ENCODE data around the gene MAN2B1.
"Not testable (repeated sequence)": the region's sequence is repeated elsewhere in the genome, so short reads cannot be mapped to it uniquely, and the experiment has no call there.

MAN2B1 gene

DNA sequence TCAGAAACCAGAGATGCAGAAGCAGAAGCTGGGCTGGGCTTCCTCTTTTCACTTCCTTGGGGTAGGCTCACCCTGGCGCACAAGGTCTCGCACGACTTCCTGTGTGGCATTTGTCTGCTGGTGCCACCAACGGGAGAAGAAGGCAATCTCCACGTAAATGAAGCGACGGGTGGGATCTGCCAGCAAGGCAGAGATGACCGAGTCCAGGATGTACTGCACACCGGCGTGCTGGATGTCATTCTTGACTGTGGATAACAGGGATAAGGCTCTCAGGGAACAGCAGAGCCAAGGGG, 1.3 kb downstream of the MAN2B1 start:
- in situ Hi-C loops (cut with MboI; ENCODE audit: low sequenced_read_pairs), result loop anchor here (25.0 kb wide), 1 partner anchor 1078 kb away; the partner anchor contains the start of genes ACP5 and ZNF627

- in situ Hi-C loops (cut with MboI; ENCODE audit: low sequenced_read_pairs), result loop anchor here (25.0 kb wide), 1 partner anchor 1077 kb away; the partner anchor contains the start of genes ACP5 and ZNF627
Measured at GRCh38 chr19:12664406-12665280, 1.9 kb downstream of the MAN2B1 start.

DNA sequence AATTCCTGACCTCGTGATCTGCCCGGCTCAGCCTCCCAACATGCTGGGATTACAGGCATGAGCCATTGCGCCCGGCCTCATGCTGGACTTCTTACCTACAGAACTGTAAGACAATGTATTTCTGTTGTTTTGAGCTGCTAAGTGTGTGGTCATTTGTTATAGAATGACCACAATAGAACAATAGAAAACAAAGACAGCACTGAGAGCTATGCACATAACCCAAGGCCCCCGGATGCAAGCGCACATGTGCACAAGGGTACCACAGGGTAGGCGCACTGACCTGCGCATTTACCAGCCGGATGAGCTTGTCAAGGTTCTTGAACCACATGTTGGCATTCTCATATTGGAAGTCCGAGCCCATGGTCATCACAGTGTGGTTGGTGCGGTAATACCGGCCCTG, 5.6 kb downstream of the MAN2B1 start:
- in situ Hi-C loops (cut with MboI; ENCODE audit: low sequenced_read_pairs), result loop anchor here (25.0 kb wide), 1 partner anchor 1074 kb away; the partner anchor contains the start of genes ACP5 and ZNF627

DNA sequence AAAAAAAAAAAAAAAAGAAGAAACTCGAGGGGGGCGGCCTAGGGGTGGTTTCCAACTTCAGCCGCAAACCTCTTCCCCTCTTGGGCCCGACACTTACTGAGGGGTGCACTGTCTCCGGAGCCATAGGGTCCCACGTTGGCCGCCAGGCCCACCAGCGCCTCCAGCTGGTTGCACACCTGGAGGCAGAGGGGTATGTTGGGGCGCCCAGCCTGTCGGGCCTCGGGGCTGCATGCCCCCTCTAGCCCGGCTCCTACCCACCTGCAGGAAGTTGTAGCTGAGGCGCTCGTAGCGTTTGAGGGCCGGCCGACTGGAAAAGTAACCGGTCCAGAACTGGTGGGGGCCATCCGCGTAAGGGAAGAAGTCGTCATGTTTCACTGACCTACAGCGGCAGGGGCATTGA, 8.6 kb downstream of the MAN2B1 start:
- in situ Hi-C loops (cut with MboI; ENCODE audit: low sequenced_read_pairs), result loop anchor here (25.0 kb wide), 1 partner anchor 1071 kb away; the partner anchor contains the start of genes ACP5 and ZNF627

DNA sequence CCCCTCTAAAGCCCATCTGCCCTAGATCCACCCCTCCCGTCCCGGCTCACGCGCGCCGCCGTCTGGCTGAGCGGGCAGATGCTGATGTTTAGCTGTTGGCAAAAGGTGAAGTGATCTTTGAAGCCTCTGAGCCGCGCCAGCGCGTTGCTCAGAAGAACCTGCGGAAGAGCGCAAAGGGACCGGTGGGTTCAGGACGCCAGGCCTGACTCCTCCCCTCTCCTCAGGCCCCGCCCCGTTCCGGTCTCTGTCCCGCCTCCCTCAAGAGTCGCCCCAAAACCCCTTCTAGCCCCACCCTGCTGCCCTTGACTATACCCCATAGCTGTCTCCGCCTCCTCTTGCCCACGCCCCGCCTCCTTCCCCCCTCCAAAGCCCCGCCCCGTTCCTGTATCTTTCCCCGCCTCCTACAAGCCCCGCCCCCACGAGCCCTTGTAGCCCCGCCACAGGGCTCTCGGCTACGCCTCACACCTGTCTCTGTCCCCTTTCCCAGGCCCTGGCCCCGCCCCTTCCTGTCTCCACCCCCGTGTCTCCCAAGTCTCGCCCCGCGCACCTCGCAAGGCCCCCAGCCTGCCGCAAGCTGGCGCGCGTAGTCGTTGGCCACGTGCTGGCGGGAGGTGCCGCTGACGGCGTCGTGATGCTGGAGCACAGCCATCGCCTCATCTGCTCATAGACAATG, 9.5 kb downstream of the MAN2B1 start:
- in situ Hi-C loops (cut with MboI; ENCODE audit: low sequenced_read_pairs), result loop anchor here (25.0 kb wide), 1 partner anchor 1070 kb away; the partner anchor contains the start of genes ACP5 and ZNF627

DNA sequence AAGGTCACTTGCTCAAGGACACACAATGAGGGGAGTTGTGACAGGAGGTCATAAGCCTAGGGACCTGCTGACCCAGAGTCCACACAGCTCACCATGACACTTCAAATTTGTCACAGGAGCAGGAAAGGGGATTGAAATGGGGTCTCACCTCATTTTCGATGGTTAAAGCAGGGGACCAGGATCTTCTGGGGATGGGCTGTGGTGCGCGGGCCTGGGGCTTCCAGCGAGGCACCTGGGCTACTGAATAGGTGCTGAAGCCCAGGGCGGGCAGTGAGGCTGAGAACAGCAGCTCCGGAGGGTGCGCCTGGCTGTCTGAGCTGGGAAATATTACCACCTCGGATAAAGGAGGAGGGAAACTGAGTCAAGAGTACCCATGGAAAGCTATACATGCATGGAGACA, 11.0 kb downstream of the MAN2B1 start:
- in situ Hi-C loops (cut with MboI; ENCODE audit: low sequenced_read_pairs), result loop anchor here (25.0 kb wide), 1 partner anchor 1068 kb away; the partner anchor contains the start of genes ACP5 and ZNF627

GRCh38 chr19:12652219-12652618, 14.3 kb downstream of the MAN2B1 start:
- in situ Hi-C loops (cut with MboI; ENCODE audit: low sequenced_read_pairs), result loop anchor here (25.0 kb wide), 1 partner anchor 1065 kb away; the partner anchor contains the start of genes ACP5 and ZNF627

DNA sequence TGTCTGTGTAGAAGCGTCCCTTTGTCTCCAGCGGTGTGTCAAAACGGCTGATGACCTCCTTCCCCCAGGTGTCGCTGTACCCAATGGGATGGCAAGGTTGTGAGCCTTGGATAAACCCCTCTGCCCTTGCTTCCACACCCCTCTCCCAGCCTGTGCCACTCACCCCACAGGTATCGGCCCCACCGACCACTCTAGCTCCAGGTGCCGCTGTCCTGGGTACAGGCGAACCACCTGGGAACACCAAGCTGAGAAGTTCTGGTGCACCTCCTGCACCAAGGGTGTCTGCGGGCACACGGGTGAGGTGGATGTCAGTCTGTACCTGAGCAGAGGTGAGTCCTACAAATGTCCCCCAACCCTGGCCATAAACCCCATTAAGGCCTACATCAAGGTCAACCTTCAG, 16.6 kb downstream of the MAN2B1 start:
- in situ Hi-C loops (cut with MboI; ENCODE audit: low sequenced_read_pairs), result loop anchor here (25.0 kb wide), 1 partner anchor 1063 kb away; the partner anchor contains the start of genes ACP5 and ZNF627

DNA sequence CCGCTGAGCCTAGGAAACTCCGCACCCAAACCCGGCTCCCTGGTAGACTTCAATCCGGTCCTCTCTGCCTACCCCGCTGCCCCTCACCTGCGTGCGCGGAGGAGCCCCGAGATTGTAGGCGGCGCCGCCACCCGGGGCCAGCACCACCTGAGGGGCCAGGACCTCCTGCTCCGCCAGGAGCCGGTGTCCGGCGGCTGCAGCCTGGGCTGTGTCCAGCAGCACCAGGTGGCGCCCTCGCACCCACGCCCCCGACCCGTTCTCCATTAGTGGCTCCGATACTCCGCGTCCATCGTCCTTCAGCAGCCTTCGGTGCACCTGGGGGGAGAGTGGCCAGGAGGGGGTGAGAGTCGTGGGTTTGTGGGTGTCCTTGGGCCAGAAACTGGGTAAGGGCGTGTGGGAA, 18.5 kb downstream of the MAN2B1 start:
- in situ Hi-C loops (cut with MboI; ENCODE audit: low sequenced_read_pairs), result no loop called here

DNA sequence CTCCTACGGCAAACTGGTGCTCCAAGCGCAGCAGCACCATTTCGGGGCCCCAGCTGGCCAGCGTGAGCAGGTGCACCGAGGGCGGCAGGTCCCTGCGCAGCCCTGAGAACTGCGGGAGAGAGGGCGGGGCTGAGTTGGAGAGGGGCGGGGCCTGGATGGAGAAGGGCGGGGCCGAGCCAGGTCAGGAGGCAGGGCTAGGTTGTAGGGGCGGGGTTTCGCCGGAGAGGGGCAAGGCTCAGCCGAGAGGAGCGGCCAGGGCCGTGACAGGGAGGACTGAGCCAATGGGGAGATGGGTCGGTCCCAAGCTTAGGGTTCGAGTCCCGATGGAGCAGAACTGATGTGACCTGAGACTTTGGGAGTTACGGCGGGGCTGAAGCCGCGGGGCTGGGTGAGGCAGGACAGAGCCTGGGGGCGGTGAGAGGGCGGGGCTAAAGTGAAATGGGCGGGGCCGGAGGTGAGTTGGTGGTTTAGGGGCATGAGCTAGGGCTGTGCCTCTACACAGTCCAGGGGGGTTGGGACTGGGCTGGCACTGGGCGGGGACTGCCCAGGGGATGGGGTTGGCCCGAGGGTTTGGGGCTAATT, 19.0 kb downstream of the MAN2B1 start:
- in situ Hi-C loops (cut with MboI; ENCODE audit: low sequenced_read_pairs), result no loop called here

DNA sequence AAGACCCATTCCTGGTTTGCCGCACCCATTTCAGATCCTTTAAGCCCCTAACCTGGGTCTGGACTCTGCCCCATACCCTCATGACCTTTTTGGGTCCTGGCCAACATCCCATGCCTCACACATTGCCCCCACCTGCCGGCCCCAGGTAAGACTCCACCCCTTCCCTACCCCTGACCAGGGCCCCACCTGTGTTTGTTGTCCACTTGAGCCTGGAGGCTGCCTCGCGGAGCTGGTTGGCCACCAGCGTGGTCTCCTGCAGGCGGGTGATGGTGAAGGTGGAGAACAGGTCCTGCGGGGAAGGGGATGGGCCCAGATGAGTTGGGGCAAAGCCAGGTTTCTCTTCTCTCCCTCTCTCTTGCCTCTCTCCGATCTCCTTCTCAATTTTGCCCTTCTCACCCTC, 19.5 kb downstream of the MAN2B1 start:
- in situ Hi-C loops (cut with MboI; ENCODE audit: low sequenced_read_pairs), result no loop called here

DNA sequence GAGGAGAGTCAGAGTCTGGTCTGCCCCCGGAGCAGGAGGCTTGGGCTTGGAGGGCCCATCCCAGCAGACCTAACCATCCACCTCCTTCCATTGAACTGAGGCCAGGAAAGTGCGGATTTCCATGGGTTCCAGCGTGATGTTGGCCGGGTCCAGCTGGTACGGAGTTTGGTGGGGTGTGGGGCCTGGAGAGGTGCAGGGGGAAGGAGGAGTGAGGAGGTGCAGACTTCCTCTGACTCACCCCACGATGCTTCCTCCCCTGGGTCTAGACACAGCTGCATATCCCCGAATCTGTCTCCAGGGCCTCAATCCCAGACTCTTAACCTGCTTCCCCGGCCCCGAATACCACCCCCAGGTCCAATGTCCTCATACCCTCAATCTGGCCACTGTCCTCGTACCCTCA, 20.0 kb downstream of the MAN2B1 start:
- in situ Hi-C loops (cut with MboI; ENCODE audit: low sequenced_read_pairs), result no loop called here

GRCh38 chr19:12643716-12644115, 22.8 kb downstream of the MAN2B1 start:
- in situ Hi-C loops (cut with MboI; ENCODE audit: low sequenced_read_pairs), result not testable (repeated sequence)

DNA sequence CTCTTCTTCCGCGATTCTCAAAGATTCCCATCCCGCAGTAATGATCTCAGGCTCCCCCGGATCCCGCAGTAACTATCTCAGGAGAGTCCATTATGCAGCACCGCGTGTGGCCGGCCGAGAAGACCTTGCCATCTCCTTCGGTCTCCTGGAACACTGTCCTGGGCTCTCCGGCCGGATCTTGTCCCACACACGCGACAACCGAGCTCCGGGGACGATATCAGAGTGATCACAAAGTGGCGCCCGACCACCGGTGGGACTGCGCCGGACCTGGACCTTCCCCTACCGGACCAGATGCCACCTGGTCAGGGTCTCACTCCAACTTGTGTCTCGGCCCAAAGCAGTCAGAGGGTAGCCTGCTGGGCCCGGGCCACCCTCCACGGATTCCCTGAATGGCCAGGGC, 24.0 kb downstream of the MAN2B1 start:
- in situ Hi-C loops (cut with MboI; ENCODE audit: low sequenced_read_pairs), result no loop called here

DNA sequence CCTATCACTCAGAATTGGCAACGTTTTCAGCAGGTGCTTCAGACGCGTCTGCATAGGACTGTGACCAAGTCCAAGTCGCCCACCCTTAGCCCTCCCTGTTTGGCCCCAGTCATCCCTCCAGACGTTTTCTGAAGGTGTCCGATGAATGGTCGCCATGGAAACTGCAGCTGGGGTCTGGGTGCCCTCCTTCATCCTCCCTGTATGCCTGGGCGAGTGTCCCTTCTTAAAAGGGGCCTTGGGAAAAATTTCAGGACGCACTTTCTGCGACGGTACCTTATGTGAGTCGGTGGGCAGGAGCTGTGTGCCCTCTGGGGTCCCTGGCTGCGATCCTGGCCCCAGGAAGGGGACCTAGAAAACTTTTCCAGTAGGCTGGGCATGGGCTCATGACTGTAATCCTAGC, 25.1 kb downstream of the MAN2B1 start:
- in situ Hi-C loops (cut with MboI; ENCODE audit: low sequenced_read_pairs), result no loop called here

GRCh38 chr19:12639901-12640613, 26.5 kb downstream of the MAN2B1 start:
- in situ Hi-C loops (cut with MboI; ENCODE audit: low sequenced_read_pairs), result no loop called here

DNA sequence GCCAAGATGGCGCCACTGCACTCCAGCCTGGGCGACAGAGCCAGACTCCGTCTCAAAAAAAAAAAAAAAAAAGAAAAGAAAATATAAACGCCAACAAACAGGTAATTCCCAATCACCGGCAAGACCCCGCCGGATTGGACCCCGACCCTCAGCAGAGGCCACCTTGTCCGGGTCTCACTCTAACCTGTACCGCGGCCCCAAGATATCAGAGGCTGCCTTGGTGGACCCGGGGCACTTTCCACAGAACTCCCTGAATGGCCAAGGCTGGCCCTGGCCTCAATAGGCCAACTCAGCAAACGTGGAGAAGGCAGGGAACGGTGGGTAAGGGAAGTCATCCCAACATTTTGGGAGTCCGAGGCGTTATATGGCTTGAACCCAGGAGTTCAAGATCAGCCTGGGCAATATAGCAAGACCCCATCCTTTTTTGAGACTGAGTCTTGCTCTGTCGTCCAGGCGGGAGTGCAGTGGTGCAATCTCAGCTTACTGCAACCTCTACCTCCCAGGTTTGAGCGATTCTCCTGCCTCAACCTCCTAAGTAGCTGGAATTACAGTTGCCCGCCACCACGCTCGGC, 27.8 kb downstream of the MAN2B1 start:
- in situ Hi-C loops (cut with MboI; ENCODE audit: low sequenced_read_pairs), result no loop called here

DNA sequence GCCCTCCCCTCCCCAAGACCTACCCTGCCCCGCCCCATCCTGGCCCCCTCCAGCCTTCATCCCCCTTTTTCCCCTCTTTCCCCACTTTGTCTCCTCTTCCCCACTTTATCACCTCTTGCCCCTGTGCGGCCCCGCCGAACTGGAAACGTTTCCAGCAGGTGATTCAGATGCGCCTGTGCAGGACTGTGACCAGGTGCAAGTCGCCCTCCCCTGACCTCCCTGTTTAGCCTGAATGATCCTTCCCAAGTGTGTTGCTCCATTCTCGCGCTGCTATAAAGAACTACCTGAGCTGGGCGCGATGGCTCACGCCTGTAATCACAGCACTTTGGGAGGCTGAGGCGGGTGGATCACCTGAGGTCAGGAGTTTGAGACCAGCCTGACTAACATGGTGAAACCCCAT, 29.9 kb downstream of the MAN2B1 start:
- in situ Hi-C loops (cut with MboI; ENCODE audit: low sequenced_read_pairs), result no loop called here

GRCh38 chr19:12629215-12629614, 37.3 kb downstream of the MAN2B1 start:
- in situ Hi-C loops (cut with MboI; ENCODE audit: low sequenced_read_pairs), result no loop called here

Measured in HL-60/S4 treated with phorbol 12-myristate 13-acetate at 8.2 ng/mL for 4 days and 3 days (cell line).